Astrocyte (in vitro differentiated cells and primary cell): ENCODE data around the gene RFTN1. TPM values are rescaled to one million over a fixed set of nuclear protein-coding genes. Genes with fewer than 3 reads are reported as not detected.

Experiments used
- DNase-seq: peaks from one replicate; pipeline ENCODE4 v3.0.0-alpha.2; 2010; ENCODE audit warnings: low read depth
- FAIRE-seq: peaks from 2 replicates; lab custom pipeline; 2011; peaks lifted over from hg19 to GRCh38; lab: Jason Lieb, UNC
- H2AFZ ChIP-seq: 2 replicates; pipeline ENCODE4 v1.6.0; 2012; ENCODE audit warnings: low read depth, low read length, inconsistent platforms
- H3K27ac ChIP-seq: 2 replicates; pipeline ENCODE4 v1.5.1; 2011; ENCODE audit warnings: low read depth, low read length, inconsistent platforms
- H3K27me3 ChIP-seq: 2 replicates; pipeline ENCODE4 v1.6.0; 2011; ENCODE audit warnings: low read length, inconsistent platforms; ENCODE audit not compliant: insufficient read depth
- H3K36me3 ChIP-seq: 2 replicates; pipeline ENCODE4 v1.5.1; 2011; ENCODE audit warnings: low read length, inconsistent platforms; ENCODE audit not compliant: insufficient read depth
- H3K4me1 ChIP-seq: 2 replicates; pipeline ENCODE4 v1.5.1; 2011; ENCODE audit warnings: low read length, inconsistent platforms; ENCODE audit not compliant: insufficient read depth
- H3K4me2 ChIP-seq: 2 replicates; pipeline ENCODE4 v1.6.0; 2012; ENCODE audit warnings: low read length, inconsistent platforms
- H3K4me3 ChIP-seq: 2 replicates; pipeline ENCODE4 v1.5.1; 2011; ENCODE audit warnings: low read depth, mild to moderate bottlenecking, low read length, inconsistent platforms; ENCODE audit not compliant: insufficient read depth
- H3K79me2 ChIP-seq: 2 replicates; pipeline ENCODE4 v1.6.0; 2012; ENCODE audit warnings: mild to moderate bottlenecking, low read length, inconsistent platforms; ENCODE audit not compliant: insufficient read depth
- H3K9ac ChIP-seq: 2 replicates; pipeline ENCODE4 v1.6.0; 2012; ENCODE audit warnings: mild to moderate bottlenecking, low read length, inconsistent platforms
- H3K9me3 ChIP-seq: 2 replicates; pipeline ENCODE4 v1.5.1; 2012; ENCODE audit warnings: low read depth, mild to moderate bottlenecking, low read length, inconsistent platforms; ENCODE audit not compliant: insufficient read depth
- H4K20me1 ChIP-seq: 2 replicates; pipeline ENCODE4 v1.6.0; 2012; ENCODE audit warnings: low read length, inconsistent platforms; ENCODE audit not compliant: insufficient read depth
- H3K27ac Mint-ChIP-seq: one replicate; pipeline ENCODE4 v1.8.0; 2021; ENCODE audit warnings: mild to moderate bottlenecking, mixed read lengths; ENCODE audit not compliant: unreplicated experiment
- H3K27me3 Mint-ChIP-seq: one replicate; pipeline ENCODE4 v1.8.0; 2021; ENCODE audit warnings: low read depth, mixed read lengths; ENCODE audit not compliant: unreplicated experiment
- H3K36me3 Mint-ChIP-seq: one replicate; pipeline ENCODE4 v1.8.0; 2021; ENCODE audit warnings: low read depth, mixed read lengths; ENCODE audit not compliant: unreplicated experiment
- H3K4me1 Mint-ChIP-seq: one replicate; pipeline ENCODE4 v1.8.0; 2021; ENCODE audit warnings: low read depth, mixed read lengths; ENCODE audit not compliant: unreplicated experiment
- H3K4me3 Mint-ChIP-seq: one replicate; pipeline ENCODE4 v1.8.0; 2021; ENCODE audit warnings: mild to moderate bottlenecking, moderate library complexity, mixed read lengths; ENCODE audit not compliant: unreplicated experiment
- H3K9me3 Mint-ChIP-seq: one replicate; pipeline ENCODE4 v1.8.0; 2021; ENCODE audit warnings: mild to moderate bottlenecking, mixed read lengths; ENCODE audit not compliant: unreplicated experiment
- CTCF ChIP-seq: IDR thresholded peaks from 2 replicates; pipeline ENCODE4 v1.5.1; 2011; ENCODE audit warnings: low read depth, mild to moderate bottlenecking, inconsistent platforms, low read length, moderate library complexity; ENCODE audit not compliant: insufficient read depth
- EZH2 ChIP-seq: IDR thresholded peaks from 2 replicates; pipeline ENCODE4 v1.6.1; 2012; ENCODE audit warnings: mild to moderate bottlenecking, low read length, inconsistent platforms; ENCODE audit not compliant: insufficient read depth
- total RNA-seq: library from RNA; stranded (reverse); gene quantifications from 2 replicates; pipeline ENCODE4 v1.2.1, GENCODE V29; 2021

Gene RFTN1
- total RNA-seq, 1 donor from 2014 or later: 49.5 TPM

GRCh38 chr3:16462679-16463078, 50.8 kb downstream of the RFTN1 start:
- Histone ChIP-seq H3K36me3 (no peaks in the 10 kb centered on the region), H3K27me3 (no peaks in the 10 kb centered on the region), H3K79me2 (peaks cover 32% of the 10 kb centered on the region), H3K4me2 (no peak overlapping the region), H4K20me1 (peaks cover 23% of the 10 kb centered on the region), H3K27ac (no peak overlapping the region), H3K9ac (no peak overlapping the region), H3K4me3 (no peak overlapping the region), H2AFZ (no peak overlapping the region), H3K9me3 (no peaks in the 10 kb centered on the region), H3K4me1 (peaks cover 3% of the 10 kb centered on the region)
- no peak for FAIRE-seq
- Mint-ChIP-seq H3K27ac (no peak overlapping the region), H3K9me3 (no peaks in the 10 kb centered on the region), H3K27me3 (no peaks in the 10 kb centered on the region), H3K4me1 (peaks cover 30% of the 10 kb centered on the region), H3K4me3 (no peak overlapping the region), H3K36me3 (peaks cover 8% of the 10 kb centered on the region)
- TF ChIP-seq EZH2: no peak
- no peak for TF ChIP-seq CTCF
- no peak for DNase-seq

- Histone ChIP-seq H2AFZ (no peak overlapping the region), H3K79me2 (peaks cover 22% of the 10 kb centered on the region), H3K9me3 (no peaks in the 10 kb centered on the region), H3K36me3 (no peaks in the 10 kb centered on the region), H3K4me2 (no peak overlapping the region), H3K27me3 (no peaks in the 10 kb centered on the region), H3K4me1 (peaks cover 11% of the 10 kb centered on the region), H4K20me1 (peaks cover 20% of the 10 kb centered on the region), H3K9ac (no peak overlapping the region), H3K27ac (no peak overlapping the region), H3K4me3 (no peak overlapping the region)
- DNase-seq (no peak), FAIRE-seq (no peak)
- no peaks in the 10 kb centered on the region for H3K9me3 Mint-ChIP-seq
- H3K4me3 Mint-ChIP-seq: no peak overlapping the region
- H3K27me3 Mint-ChIP-seq: no peaks in the 10 kb centered on the region
- H3K4me1 Mint-ChIP-seq: peaks cover 29% of the 10 kb centered on the region
- H3K36me3 Mint-ChIP-seq: peaks cover 5% of the 10 kb centered on the region
- no peak overlapping the region for H3K27ac Mint-ChIP-seq
- TF ChIP-seq CTCF: no peak
Observed at GRCh38 chr3:16461463-16462245, 51.8 kb downstream of the RFTN1 start.

GRCh38 chr3:16460886-16461285, 52.6 kb downstream of the RFTN1 start:
- H3K36me3 ChIP-seq: no peaks in the 10 kb centered on the region
- H3K27me3 ChIP-seq: no peaks in the 10 kb centered on the region
- Mint-ChIP-seq H3K4me1 (peaks cover 28% of the 10 kb centered on the region), H3K9me3 (no peaks in the 10 kb centered on the region), H3K27me3 (no peaks in the 10 kb centered on the region), H3K36me3 (peaks cover 5% of the 10 kb centered on the region), H3K27ac (no peak overlapping the region), H3K4me3 (no peak overlapping the region)
- no peak overlapping the region for H2AFZ ChIP-seq
- DNase-seq: no peak
- no peaks in the 10 kb centered on the region for H3K9me3 ChIP-seq
- FAIRE-seq: no peak
- H3K9ac ChIP-seq: no peak overlapping the region
- H3K4me3 ChIP-seq: no peak overlapping the region
- H3K79me2 ChIP-seq: peaks cover 23% of the 10 kb centered on the region
- TF ChIP-seq CTCF: no peak
- TF ChIP-seq EZH2: no peak
- peaks cover 20% of the 10 kb centered on the region for H4K20me1 ChIP-seq
- peaks cover 12% of the 10 kb centered on the region for H3K4me1 ChIP-seq
- H3K4me2 ChIP-seq: no peak overlapping the region
- H3K27ac ChIP-seq: no peak overlapping the region
